Stimulated activated CD4-positive, alpha-beta T cell treated with anti-CD3 and anti-CD28 coated beads, Interleukin-1b, Interleukin-23, amount 100 ng/mL, for 1 hour (primary cell): ENCODE data around the gene ZNF598.
"Not testable (repeated sequence)": the region's sequence is repeated elsewhere in the genome, so short reads cannot be mapped to it uniquely, and the experiment has no call there.

Experiments
- DNase-seq, 2 donors: peaks; one replicate each; pipeline ENCODE4 v3.0.0-alpha.2; 2020; ENCODE audit warnings: low read depth in 2 of 2

ZNF598 gene

GRCh38 chr16:1958715-1959268 is 50.8 kb downstream of the ZNF598 start:
- DNase-seq: no peak

- not testable (repeated sequence) for DNase-seq
These were observed 51.5 kb downstream of the ZNF598 start for GRCh38 chr16:1958143-1958491.

DNA sequence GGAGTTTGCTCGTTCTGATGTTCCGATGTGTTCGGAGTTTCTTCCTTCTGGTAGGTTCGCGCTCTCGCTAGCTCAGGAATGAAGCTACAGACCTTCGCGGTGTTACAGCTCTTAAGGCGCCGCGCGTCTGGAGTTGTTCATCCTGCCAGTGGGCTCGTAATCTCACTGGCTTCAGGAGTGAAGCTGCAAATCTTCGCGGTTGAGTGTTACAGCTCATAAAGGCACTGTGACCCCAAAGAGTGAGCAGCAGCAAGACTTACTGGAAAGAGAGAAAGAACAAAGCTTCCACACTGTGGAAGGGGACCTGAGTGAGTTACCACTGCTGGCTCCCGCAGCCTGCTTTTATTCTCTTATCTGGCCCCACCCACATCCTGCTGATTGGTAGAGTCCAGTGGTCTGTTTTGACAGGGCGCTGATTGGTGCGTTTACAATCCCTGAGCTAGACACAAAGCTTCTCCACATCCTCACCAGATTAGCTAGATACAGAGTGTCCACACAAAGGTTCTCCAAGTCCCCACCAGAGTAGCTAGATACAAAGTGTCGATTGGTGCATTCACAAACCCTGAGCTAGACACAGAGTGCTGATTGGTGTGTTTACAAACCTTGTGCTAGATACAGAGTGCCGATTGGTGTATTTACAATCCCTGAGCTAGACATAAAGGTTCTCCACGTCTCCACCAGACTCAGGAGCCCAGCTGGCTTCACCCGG is 52.0 kb downstream of the ZNF598 start:
- DNase-seq: not testable (repeated sequence)

GRCh38 chr16:1953734-1954133 is 55.9 kb downstream of the ZNF598 start:
- DNase-seq: no peak

- DNase-seq: no peak
These were observed 59.1 kb downstream of the ZNF598 start for GRCh38 chr16:1950559-1950958.

DNA sequence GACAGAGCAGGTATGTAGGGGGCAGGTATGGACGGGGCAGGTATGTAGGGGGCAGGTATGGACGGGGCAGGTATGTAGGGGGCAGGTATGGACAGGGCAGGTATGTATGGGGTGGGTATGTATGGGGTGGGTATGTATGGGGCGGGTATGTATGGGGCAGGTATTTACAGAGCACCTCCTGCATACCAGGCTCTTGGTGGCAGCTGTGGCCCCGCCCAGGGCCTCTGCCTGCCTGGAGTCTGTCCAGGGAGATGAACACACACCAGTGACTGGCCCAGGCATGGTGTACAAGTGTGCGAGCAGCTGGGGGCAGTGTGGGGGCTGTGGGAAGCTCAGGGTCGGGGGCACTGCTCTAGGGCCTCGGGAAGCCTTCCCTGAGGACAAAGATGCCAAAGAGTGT is 59.6 kb downstream of the ZNF598 start:
- DNase-seq: no peak

GRCh38 chr16:1949507-1949906 is 60.1 kb downstream of the ZNF598 start:
- no peak for DNase-seq
